Neuronal stem cell (in vitro differentiated cells): Measurements from ENCODE around the gene SNAI3.
A peak's percentile ranks its signal among the peaks of the same experiment; 100 is the strongest.

Source experiments
- DNase-seq: peaks from one replicate; pipeline ENCODE4 v3.0.0-alpha.2; 2013; ENCODE audit warnings: low spot score
- H2AFZ ChIP-seq: one replicate; pipeline ENCODE4 v1.6.1; 2013; ENCODE audit warnings: mild to moderate bottlenecking, low read length, inconsistent platforms
- H2AK5ac ChIP-seq: 2 replicates; pipeline ENCODE4 v1.6.1; 2013; ENCODE audit warnings: low read depth, mild to moderate bottlenecking, inconsistent platforms, low read length, moderate library complexity, mixed read lengths
- H2BK120ac ChIP-seq: 2 replicates; pipeline ENCODE4 v1.6.1; 2013; ENCODE audit warnings: low read depth, mild to moderate bottlenecking, inconsistent platforms, low read length, moderate library complexity, mixed read lengths
- H2BK12ac ChIP-seq: one replicate; pipeline ENCODE4 v1.6.1; 2013; ENCODE audit warnings: low read length, inconsistent platforms
- H2BK15ac ChIP-seq: 2 replicates; pipeline ENCODE4 v1.6.1; 2013; ENCODE audit warnings: mild to moderate bottlenecking, low read length, inconsistent platforms, mixed read lengths
- H2BK5ac ChIP-seq: one replicate; pipeline ENCODE4 v1.6.1; 2013; ENCODE audit warnings: inconsistent platforms, mild to moderate bottlenecking, low read length, moderate library complexity
- H3K14ac ChIP-seq: one replicate; pipeline ENCODE4 v1.6.1; 2013; ENCODE audit warnings: low read length, inconsistent platforms
- H3K18ac ChIP-seq: 2 replicates; pipeline ENCODE4 v1.6.1; 2013; ENCODE audit warnings: low read length, inconsistent platforms
- H3K23ac ChIP-seq: 2 replicates; pipeline ENCODE4 v1.6.1; 2013; ENCODE audit warnings: low read depth, mild to moderate bottlenecking, mixed read lengths, low read length, inconsistent platforms; ENCODE audit not compliant: poor library complexity
- H3K27ac ChIP-seq: replicated peaks from 3 replicates; pipeline ENCODE4 v1.5.1; 2013; ENCODE audit warnings: low read length, inconsistent platforms
- H3K27me3 ChIP-seq, 3 experiments: 2 replicates each; pipeline ENCODE4 v1.6.1; 2013; ENCODE audit warnings: low read length in 3 of 3, mild to moderate bottlenecking in 2 of 3, inconsistent platforms in 1 of 3, low read depth in 1 of 3, mixed read lengths in 1 of 3, moderate library complexity in 1 of 3; ENCODE audit not compliant: control insufficient read depth in 3 of 3, insufficient read depth in 3 of 3
- H3K36me3 ChIP-seq, 2 donors: replicated peaks in 1 of 2; 2 replicates each; pipeline ENCODE4 v1.6.1; 2013; ENCODE audit warnings: low read length in 2 of 2; ENCODE audit not compliant: control insufficient read depth in 2 of 2, insufficient read depth in 2 of 2
- H3K4ac ChIP-seq: 2 replicates; pipeline ENCODE4 v1.6.1; 2013; ENCODE audit warnings: inconsistent platforms, mild to moderate bottlenecking, low read length, moderate library complexity
- H3K4me1 ChIP-seq, 2 donors: 1 replicate in 1 of 2; 2 replicates in 1 of 2; pipeline ENCODE4 v1.6.1; 2013; ENCODE audit warnings: low read length in 2 of 2, low read depth in 1 of 2; ENCODE audit not compliant: control insufficient read depth in 2 of 2, insufficient read depth in 1 of 2
- H3K4me2 ChIP-seq: one replicate; pipeline ENCODE4 v1.6.1; 2013; ENCODE audit warnings: mild to moderate bottlenecking, low read length, inconsistent platforms; ENCODE audit not compliant: insufficient read depth, poor library complexity, severe bottlenecking
- H3K4me3 ChIP-seq, 2 donors: 2 replicates each; pipeline ENCODE4 v1.5.1; 2013; ENCODE audit warnings: low read length in 2 of 2, mild to moderate bottlenecking in 2 of 2, inconsistent platforms in 1 of 2, moderate library complexity in 1 of 2
- H3K79me1 ChIP-seq: one replicate; pipeline ENCODE4 v1.6.1; 2013; ENCODE audit warnings: low read depth, mild to moderate bottlenecking, inconsistent platforms, low read length, moderate library complexity
- H3K9ac ChIP-seq: one replicate; pipeline ENCODE4 v1.6.1; 2013; ENCODE audit warnings: mild to moderate bottlenecking, low read depth, low read length, inconsistent platforms; ENCODE audit not compliant: poor library complexity
- H3K9me3 ChIP-seq, 2 donors: replicated peaks in 1 of 2; 2 replicates each; pipeline versions ENCODE3 to v1.6.1; 2013; ENCODE audit warnings: low read length in 2 of 2, mild to moderate bottlenecking in 2 of 2, inconsistent platforms in 1 of 2, low read depth in 1 of 2, mixed read lengths in 1 of 2, moderate library complexity in 1 of 2; ENCODE audit not compliant: control insufficient read depth in 2 of 2, insufficient read depth in 1 of 2
- H4K8ac ChIP-seq: one replicate; pipeline ENCODE4 v1.6.1; 2013; ENCODE audit warnings: low read depth, mild to moderate bottlenecking, inconsistent platforms, low read length, moderate library complexity
- H4K91ac ChIP-seq: one replicate; pipeline ENCODE4 v1.6.1; 2013; ENCODE audit warnings: low read length, low read depth, mild to moderate bottlenecking, inconsistent platforms; ENCODE audit not compliant: poor library complexity
- WGBS, 2 donors: extraction: QIAGEN DNeasy Blood & Tissue Kit; methylation state at CpG; one replicate each; pipeline ENCODE4 v1.1.7; 2013; ENCODE audit warnings: missing lambda C conversion rate in 2 of 2, mixed read lengths in 1 of 2; ENCODE audit not compliant: insufficient read length in 2 of 2, insufficient replicate concordance in 1 of 2; ENCODE audit errors: extremely low coverage in 2 of 2; 5-methylcytosine and 5-hydroxymethylcytosine counted together

SNAI3 gene

GRCh38 chr16:88653596-88654362 lies 32.5 kb downstream of the SNAI3 start:
- no peaks in the 10 kb centered on the region for H3K27me3 ChIP-seq
- H2BK5ac ChIP-seq: peak overlapping the region; percentile 39
- H3K9me3 ChIP-seq: no peaks in the 10 kb centered on the region
- H3K23ac ChIP-seq: no peak overlapping the region
- H2AK5ac ChIP-seq: no peak overlapping the region
- no peak overlapping the region for H4K8ac ChIP-seq
- H3K79me1 ChIP-seq: peaks cover 23% of the 10 kb centered on the region
- no peak for DNase-seq
- H2BK15ac ChIP-seq: no peak overlapping the region
- WGBS, 2 donors: no CpG with 5 or more reads among the region's 32 CpGs
- no peak overlapping the region for H4K91ac ChIP-seq
- no peak overlapping the region for H3K9ac ChIP-seq
- no peak overlapping the region for H2AFZ ChIP-seq
- no peak overlapping the region for H3K27ac ChIP-seq
- H3K4me3 ChIP-seq: no peak overlapping the region
- peaks cover 14 to 17% of the 10 kb centered on the region in 2 donors for H3K4me1 ChIP-seq
- no peak overlapping the region for H3K14ac ChIP-seq
- no peak overlapping the region for H2BK12ac ChIP-seq
- no peak overlapping the region for H3K18ac ChIP-seq
- H2BK120ac ChIP-seq: no peak overlapping the region
- H3K4me2 ChIP-seq: no peak overlapping the region
- H3K36me3 ChIP-seq: peaks cover 44 to 77% of the 10 kb centered on the region in 2 donors
- no peak overlapping the region for H3K4ac ChIP-seq

- Histone ChIP-seq H2AFZ (no peak overlapping the region), H3K18ac (no peak overlapping the region), H2BK120ac (no peak overlapping the region), H4K91ac (no peak overlapping the region), H3K79me1 (peaks cover 22% of the 10 kb centered on the region), H3K9ac (no peak overlapping the region), H3K27ac (no peak overlapping the region), H2BK5ac (no peak overlapping the region), H2BK12ac (no peak overlapping the region), H2AK5ac (no peak overlapping the region), H3K23ac (no peak overlapping the region), H3K4ac (no peak overlapping the region), H3K27me3 (no peaks in the 10 kb centered on the region), H3K14ac (no peak overlapping the region), H4K8ac (no peak overlapping the region), H3K9me3 (no peaks in the 10 kb centered on the region), H3K4me1 (peaks cover 14 to 17% of the 10 kb centered on the region in 2 donors), H3K36me3 (peaks cover 40 to 71% of the 10 kb centered on the region in 2 donors), H2BK15ac (no peak overlapping the region), H3K4me2 (no peak overlapping the region), H3K4me3 (no peak overlapping the region)
- DNase-seq: no peak
- WGBS, 2 donors: no CpG with 5 or more reads among the region's 13 CpGs
These were observed 33.2 kb downstream of the SNAI3 start for GRCh38 chr16:88653101-88653500.

- Histone ChIP-seq H3K23ac (peak overlapping the region; percentile 55), H3K18ac (no peak overlapping the region), H3K27me3 (no peaks in the 10 kb centered on the region), H2BK5ac (no peak overlapping the region), H3K4ac (no peak overlapping the region), H2BK12ac (no peak overlapping the region), H3K9ac (no peak overlapping the region), H2BK15ac (no peak overlapping the region), H3K27ac (no peak overlapping the region), H3K4me2 (no peak overlapping the region), H2BK120ac (no peak overlapping the region), H4K8ac (no peak overlapping the region), H3K4me1 (peaks cover 14 to 17% of the 10 kb centered on the region in 2 donors), H3K36me3 (peaks cover 37 to 68% of the 10 kb centered on the region in 2 donors), H3K14ac (no peak overlapping the region), H2AFZ (no peak overlapping the region), H4K91ac (no peak overlapping the region), H3K4me3 (no peak overlapping the region), H2AK5ac (no peak overlapping the region), H3K79me1 (peaks cover 21% of the 10 kb centered on the region), H3K9me3 (no peaks in the 10 kb centered on the region)
- no peak for DNase-seq
- WGBS, 2 donors: no CpG with 5 or more reads among the region's 8 CpGs
These were observed 33.6 kb downstream of the SNAI3 start for GRCh38 chr16:88652762-88653063.

GRCh38 chr16:88651989-88652761 lies 34.1 kb downstream of the SNAI3 start:
- no peak overlapping the region for H3K4me2 ChIP-seq
- H3K27me3 ChIP-seq: no peaks in the 10 kb centered on the region
- H2BK120ac ChIP-seq: no peak overlapping the region
- no peak overlapping the region for H3K9ac ChIP-seq
- H3K18ac ChIP-seq: no peak overlapping the region
- H2AK5ac ChIP-seq: no peak overlapping the region
- H3K9me3 ChIP-seq: no peaks in the 10 kb centered on the region
- no peak overlapping the region for H4K8ac ChIP-seq
- peaks cover 17% of the 10 kb centered on the region for H3K79me1 ChIP-seq
- H3K23ac ChIP-seq: peak overlapping the region; percentile 55
- H2BK15ac ChIP-seq: no peak overlapping the region
- no peak overlapping the region for H2AFZ ChIP-seq
- peak overlapping the region; percentile 75 for H2BK5ac ChIP-seq
- no peak overlapping the region for H3K14ac ChIP-seq
- H4K91ac ChIP-seq: no peak overlapping the region
- no peak overlapping the region for H3K27ac ChIP-seq
- no peak overlapping the region for H3K4ac ChIP-seq
- no peak overlapping the region for H2BK12ac ChIP-seq
- H3K36me3 ChIP-seq: peaks cover 36 to 62% of the 10 kb centered on the region in 2 donors
- H3K4me1 ChIP-seq: peaks cover 14 to 17% of the 10 kb centered on the region in 2 donors
- no peak for DNase-seq
- peak overlapping the region in 1 of 2 donors; percentile 3 for H3K4me3 ChIP-seq
- no CpG with 5 or more reads among the region's 29 CpGs for WGBS, 2 donors
